Neural cell (in vitro differentiated cells): Measurements from ENCODE around the gene ARFGAP1. TPM values are rescaled to one million over a fixed set of nuclear protein-coding genes. Genes with fewer than 3 reads are reported as not detected.
"Not testable (repeated sequence)": the region's sequence is repeated elsewhere in the genome, so short reads cannot be mapped to it uniquely, and the experiment has no call there.

Source experiments
- H2AFZ ChIP-seq: fragments of 200-600, 300-800 bp; sonication (generic), shearing (Covaris generic); 2 replicates; pipeline ENCODE4 v1.6.0; 2014; ENCODE audit warnings: low read depth, mild to moderate bottlenecking, antibody characterized with exemption, low read length, moderate library complexity
- H3F3A ChIP-seq: fragments of 200-600 bp; shearing (Covaris generic); 2 replicates; pipeline ENCODE4 v1.6.1; 2016; ENCODE audit warnings: mild to moderate bottlenecking, moderate library complexity, mixed read lengths, antibody characterized with exemption, low read length; ENCODE audit not compliant: insufficient read depth, poor library complexity, severe bottlenecking
- H3K27ac ChIP-seq: fragments of 200-600, 300-800 bp; sonication (generic), shearing (Covaris generic); 2 replicates; pipeline ENCODE4 v1.5.1; 2014; ENCODE audit warnings: mild to moderate bottlenecking, low read length, moderate library complexity
- H3K27me3 ChIP-seq: fragments of 300-800, 200-600 bp; sonication (generic), shearing (Covaris generic); 2 replicates; pipeline ENCODE4 v1.6.0; 2014; ENCODE audit warnings: mild to moderate bottlenecking, low read depth, low read length, moderate library complexity; ENCODE audit not compliant: insufficient read depth
- H3K36me3 ChIP-seq: fragments of 300-800, 200-600 bp; sonication (generic), shearing (Covaris generic); 2 replicates; pipeline ENCODE4 v1.5.1; 2014; ENCODE audit warnings: mild to moderate bottlenecking, antibody characterized with exemption, low read length, moderate library complexity; ENCODE audit not compliant: insufficient read depth
- H3K4me2 ChIP-seq: fragments of 300-800, 200-600 bp; sonication (generic), shearing (Covaris generic); 2 replicates; pipeline ENCODE4 v1.6.0; 2014; ENCODE audit warnings: mild to moderate bottlenecking, low read length
- H3K4me3 ChIP-seq: fragments of 300-800, 200-600 bp; sonication (generic), shearing (Covaris generic); 2 replicates; pipeline ENCODE4 v1.5.1; 2014; ENCODE audit warnings: mild to moderate bottlenecking, low read length, moderate library complexity
- H3K79me2 ChIP-seq: fragments of 200-600 bp; shearing (Covaris generic); replicated peaks from 2 replicates; pipeline ENCODE4 v1.6.0; 2014; ENCODE audit warnings: mild to moderate bottlenecking, low read length, moderate library complexity; ENCODE audit not compliant: insufficient read depth
- H3K9ac ChIP-seq: fragments of 300-800, 200-600 bp; sonication (generic), shearing (Covaris generic); 2 replicates; pipeline ENCODE4 v1.6.1; 2016; ENCODE audit warnings: mild to moderate bottlenecking, low read length, mixed read lengths
- H3K9me2 ChIP-seq: fragments of 200-600 bp; shearing (Covaris generic); 2 replicates; pipeline ENCODE4 v1.6.1; 2016; ENCODE audit warnings: mild to moderate bottlenecking, low read length, mixed read lengths; ENCODE audit not compliant: insufficient read depth
- H3K9me3 ChIP-seq: fragments of 200-600, 300-800 bp; sonication (generic), shearing (Covaris generic); 2 replicates; pipeline ENCODE4 v1.6.1; 2016; ENCODE audit warnings: mild to moderate bottlenecking, mixed run types, low read length, moderate library complexity, mixed read lengths
- H4K20me1 ChIP-seq: fragments of 200-600 bp; shearing (Covaris generic); 2 replicates; pipeline ENCODE4 v1.6.1; 2016; ENCODE audit warnings: mild to moderate bottlenecking, mixed run types; ENCODE audit not compliant: insufficient read depth
- EP300 ChIP-seq: fragments of 450-650 bp; conservative IDR thresholded peaks from 2 replicates; pipeline ENCODE4 v1.6.1; 2014; ENCODE audit warnings: antibody characterized with exemption, mild to moderate bottlenecking, moderate library complexity; ENCODE audit not compliant: poor library complexity, severe bottlenecking
- EZH2 ChIP-seq: fragments of 200-600, 300-800 bp; shearing (Covaris generic), sonication (generic); IDR thresholded peaks from 2 replicates; pipeline ENCODE4 v1.6.1; 2014; ENCODE audit warnings: antibody characterized with exemption, low read length, borderline replicate concordance, mild to moderate bottlenecking; ENCODE audit not compliant: insufficient read depth, poor library complexity, severe bottlenecking
- MXI1 ChIP-seq: fragments of 450-650 bp; conservative IDR thresholded peaks from 2 replicates; pipeline ENCODE4 v1.6.1; 2014; ENCODE audit warnings: antibody characterized with exemption, mild to moderate bottlenecking; ENCODE audit not compliant: poor library complexity, severe bottlenecking
- POLR2AphosphoS5 ChIP-seq: IDR thresholded peaks from 2 replicates; pipeline ENCODE4 v1.6.1; 2012
- RAD21 ChIP-seq: fragments of 450-650 bp; conservative IDR thresholded peaks from 2 replicates; pipeline ENCODE4 v1.6.1; 2014; ENCODE audit warnings: antibody characterized with exemption, mild to moderate bottlenecking, moderate library complexity
- SMC3 ChIP-seq: fragments of 450-650 bp; conservative IDR thresholded peaks from 2 replicates; pipeline ENCODE4 v1.6.1; 2014; ENCODE audit warnings: antibody characterized with exemption, mild to moderate bottlenecking, moderate library complexity; ENCODE audit not compliant: poor library complexity
- TAF1 ChIP-seq: IDR thresholded peaks from 2 replicates; pipeline ENCODE4 v1.6.1; 2012; ENCODE audit warnings: low read depth
- polyA plus RNA-seq: library from polyadenylated mRNA; depleted of rRNA; stranded (reverse); fragments of >200 nt; gene quantifications from 2 replicates; pipeline ENCODE4 v1.2.3, GENCODE V29; 2014
- TF ChIP-seq, protein P1 (sequence below): fragments of 450-650 bp; IDR thresholded peaks from 2 replicates; pipeline ENCODE4 v1.5.1; 2014; ENCODE audit warnings: antibody characterized with exemption, mild to moderate bottlenecking, moderate library complexity; ENCODE audit not compliant: poor library complexity, severe bottlenecking
- TF ChIP-seq, protein P2 (sequence below): IDR thresholded peaks from 2 replicates; pipeline ENCODE4 v1.6.1; 2012; ENCODE audit warnings: borderline replicate concordance

ARFGAP1 gene
- polyA plus RNA-seq, 1 donor from 2014 or later, result 70.2 TPM

DNA sequence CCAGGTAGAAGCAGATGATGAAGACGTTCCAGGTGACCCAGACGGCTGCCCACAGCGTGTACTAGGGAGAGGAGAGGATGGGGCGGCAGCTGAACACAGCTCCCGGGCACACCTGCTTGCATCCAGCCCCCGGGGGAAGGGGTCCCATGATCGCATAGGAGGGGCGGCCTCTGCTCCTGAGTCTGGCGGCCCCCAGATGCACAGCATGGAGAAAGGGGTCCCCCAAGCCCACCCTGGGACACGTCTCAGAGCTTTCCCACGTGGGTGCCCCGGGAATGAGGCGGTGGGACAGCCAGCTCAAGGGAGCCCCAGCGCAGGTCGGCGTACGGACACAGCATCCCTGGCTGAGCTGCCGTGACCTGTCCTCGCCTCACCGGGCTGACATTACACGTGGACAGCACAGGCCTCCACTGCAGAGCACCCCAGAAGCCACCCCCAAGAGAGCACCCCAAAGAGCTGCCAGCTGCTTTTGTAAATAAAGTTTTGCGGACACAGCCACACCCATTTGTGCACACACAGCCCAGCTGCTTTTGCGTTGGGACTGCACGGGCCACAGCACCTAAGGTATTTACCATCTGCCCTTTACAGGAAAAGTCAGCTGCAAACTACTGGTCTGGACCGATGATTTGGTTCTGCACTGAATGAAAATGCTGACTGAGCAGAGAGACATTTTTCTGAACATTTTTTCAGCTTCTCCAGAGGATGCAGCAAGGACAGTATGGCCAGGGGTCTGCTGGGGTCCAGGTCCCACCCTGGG, 23.6 kb upstream of the ARFGAP1 start:
- Histone ChIP-seq H3K9me2 (no peaks in the 10 kb centered on the region), H3K4me3 (no peak overlapping the region), H3K36me3 (no peaks in the 10 kb centered on the region), H2AFZ (no peak overlapping the region), H4K20me1 (no peaks in the 10 kb centered on the region), H3K9me3 (no peaks in the 10 kb centered on the region), H3K9ac (no peak overlapping the region), H3K27ac (no peak overlapping the region), H3F3A (no peaks in the 10 kb centered on the region), H3K4me2 (no peak overlapping the region), H3K79me2 (peaks cover 16% of the 10 kb centered on the region), H3K27me3 (peaks cover 12% of the 10 kb centered on the region)
- TF ChIP-seq, protein P1, sequence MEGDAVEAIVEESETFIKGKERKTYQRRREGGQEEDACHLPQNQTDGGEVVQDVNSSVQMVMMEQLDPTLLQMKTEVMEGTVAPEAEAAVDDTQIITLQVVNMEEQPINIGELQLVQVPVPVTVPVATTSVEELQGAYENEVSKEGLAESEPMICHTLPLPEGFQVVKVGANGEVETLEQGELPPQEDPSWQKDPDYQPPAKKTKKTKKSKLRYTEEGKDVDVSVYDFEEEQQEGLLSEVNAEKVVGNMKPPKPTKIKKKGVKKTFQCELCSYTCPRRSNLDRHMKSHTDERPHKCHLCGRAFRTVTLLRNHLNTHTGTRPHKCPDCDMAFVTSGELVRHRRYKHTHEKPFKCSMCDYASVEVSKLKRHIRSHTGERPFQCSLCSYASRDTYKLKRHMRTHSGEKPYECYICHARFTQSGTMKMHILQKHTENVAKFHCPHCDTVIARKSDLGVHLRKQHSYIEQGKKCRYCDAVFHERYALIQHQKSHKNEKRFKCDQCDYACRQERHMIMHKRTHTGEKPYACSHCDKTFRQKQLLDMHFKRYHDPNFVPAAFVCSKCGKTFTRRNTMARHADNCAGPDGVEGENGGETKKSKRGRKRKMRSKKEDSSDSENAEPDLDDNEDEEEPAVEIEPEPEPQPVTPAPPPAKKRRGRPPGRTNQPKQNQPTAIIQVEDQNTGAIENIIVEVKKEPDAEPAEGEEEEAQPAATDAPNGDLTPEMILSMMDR, result no peak
- TF ChIP-seq EZH2 (no peak), SMC3 (no peak), RAD21 (no peak), TAF1 (no peak), POLR2AphosphoS5 (no peak), EP300 (no peak), MXI1 (no peak)
- TF ChIP-seq, protein P2, sequence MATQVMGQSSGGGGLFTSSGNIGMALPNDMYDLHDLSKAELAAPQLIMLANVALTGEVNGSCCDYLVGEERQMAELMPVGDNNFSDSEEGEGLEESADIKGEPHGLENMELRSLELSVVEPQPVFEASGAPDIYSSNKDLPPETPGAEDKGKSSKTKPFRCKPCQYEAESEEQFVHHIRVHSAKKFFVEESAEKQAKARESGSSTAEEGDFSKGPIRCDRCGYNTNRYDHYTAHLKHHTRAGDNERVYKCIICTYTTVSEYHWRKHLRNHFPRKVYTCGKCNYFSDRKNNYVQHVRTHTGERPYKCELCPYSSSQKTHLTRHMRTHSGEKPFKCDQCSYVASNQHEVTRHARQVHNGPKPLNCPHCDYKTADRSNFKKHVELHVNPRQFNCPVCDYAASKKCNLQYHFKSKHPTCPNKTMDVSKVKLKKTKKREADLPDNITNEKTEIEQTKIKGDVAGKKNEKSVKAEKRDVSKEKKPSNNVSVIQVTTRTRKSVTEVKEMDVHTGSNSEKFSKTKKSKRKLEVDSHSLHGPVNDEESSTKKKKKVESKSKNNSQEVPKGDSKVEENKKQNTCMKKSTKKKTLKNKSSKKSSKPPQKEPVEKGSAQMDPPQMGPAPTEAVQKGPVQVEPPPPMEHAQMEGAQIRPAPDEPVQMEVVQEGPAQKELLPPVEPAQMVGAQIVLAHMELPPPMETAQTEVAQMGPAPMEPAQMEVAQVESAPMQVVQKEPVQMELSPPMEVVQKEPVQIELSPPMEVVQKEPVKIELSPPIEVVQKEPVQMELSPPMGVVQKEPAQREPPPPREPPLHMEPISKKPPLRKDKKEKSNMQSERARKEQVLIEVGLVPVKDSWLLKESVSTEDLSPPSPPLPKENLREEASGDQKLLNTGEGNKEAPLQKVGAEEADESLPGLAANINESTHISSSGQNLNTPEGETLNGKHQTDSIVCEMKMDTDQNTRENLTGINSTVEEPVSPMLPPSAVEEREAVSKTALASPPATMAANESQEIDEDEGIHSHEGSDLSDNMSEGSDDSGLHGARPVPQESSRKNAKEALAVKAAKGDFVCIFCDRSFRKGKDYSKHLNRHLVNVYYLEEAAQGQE, result no peak

DNA sequence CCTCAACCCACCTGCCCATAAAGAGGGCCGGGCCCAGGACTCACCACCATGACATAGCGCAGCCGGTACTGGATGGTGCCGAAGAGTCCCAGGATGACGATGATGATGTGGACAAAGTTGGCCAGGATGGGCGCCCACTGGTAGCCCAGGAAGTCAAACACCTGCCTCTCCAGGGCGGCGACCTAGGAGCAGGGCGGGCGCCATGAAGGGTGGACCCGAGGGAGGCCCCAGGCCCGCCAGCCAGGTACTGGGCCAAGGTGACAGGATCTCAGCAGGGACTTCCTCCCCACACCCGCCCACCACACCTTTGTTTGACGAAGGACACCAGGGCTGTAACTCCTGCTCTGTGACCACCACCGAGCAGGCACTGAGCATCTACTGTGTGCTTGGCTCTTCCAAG, 22.7 kb upstream of the ARFGAP1 start:
- H3K36me3 ChIP-seq, result no peaks in the 10 kb centered on the region
- H3K9ac ChIP-seq, result no peak overlapping the region
- peaks cover 16% of the 10 kb centered on the region for H3K79me2 ChIP-seq
- H3F3A ChIP-seq, result no peaks in the 10 kb centered on the region
- no peak overlapping the region for H2AFZ ChIP-seq
- peaks cover 17% of the 10 kb centered on the region for H3K27me3 ChIP-seq
- TF ChIP-seq, protein P1, result no peak
- TF ChIP-seq RAD21, result no peak
- TF ChIP-seq, protein P2, result no peak
- TF ChIP-seq SMC3, result no peak
- TF ChIP-seq MXI1, result no peak
- TF ChIP-seq EP300, result no peak
- H3K27ac ChIP-seq, result no peak overlapping the region
- no peaks in the 10 kb centered on the region for H3K9me2 ChIP-seq
- no peaks in the 10 kb centered on the region for H4K20me1 ChIP-seq
- H3K4me3 ChIP-seq, result no peak overlapping the region
- H3K9me3 ChIP-seq, result no peaks in the 10 kb centered on the region
- no peak overlapping the region for H3K4me2 ChIP-seq

DNA sequence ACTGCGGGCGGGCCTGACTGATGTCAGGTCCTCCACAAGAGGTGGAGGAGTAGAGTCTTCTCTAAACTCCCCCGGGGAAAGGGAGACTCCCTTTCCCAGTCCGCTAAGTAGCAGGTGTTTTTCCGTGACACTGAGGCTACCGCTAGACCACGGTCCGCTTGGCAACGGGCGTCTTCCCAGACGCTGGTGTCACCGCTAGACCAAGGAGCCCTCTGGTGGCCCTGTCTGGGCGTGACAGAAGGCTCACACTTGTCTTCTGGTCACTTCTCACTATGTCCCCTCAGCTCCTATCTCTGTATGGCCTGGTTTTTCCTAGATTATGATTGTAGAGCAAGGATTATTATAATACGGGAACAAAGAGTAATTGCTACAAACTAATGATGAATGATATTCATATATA, 21.3 kb upstream of the ARFGAP1 start:
- H4K20me1 ChIP-seq, H3K9ac ChIP-seq, H3K4me3 ChIP-seq, H3K27ac ChIP-seq, H3K9me2 ChIP-seq, H3F3A ChIP-seq, H3K4me2 ChIP-seq, H3K9me3 ChIP-seq, H3K36me3 ChIP-seq, H2AFZ ChIP-seq: not testable (repeated sequence)
- H3K27me3 ChIP-seq, result peaks cover 19% of the 10 kb centered on the region
- peaks cover 16% of the 10 kb centered on the region for H3K79me2 ChIP-seq
